GM23338 (cell line): ENCODE results near the gene UCN2. TPM values are rescaled to one million over a fixed set of nuclear protein-coding genes. Genes with fewer than 3 reads are reported as not detected.

Experiments
- ATAC-seq: fragments of 200-7000 bp; cut with Tn5 transposase; 3 replicates; pipeline ENCODE4 v1.9.1; 2020
- DNase-seq: peaks from one replicate; pipeline ENCODE4 v3.0.0-alpha.2; 2015; ENCODE audit warnings: low spot score
- H2AFZ ChIP-seq: fragments of 200-600 bp; sonication (generic); 2 replicates; pipeline ENCODE4 v1.8.0; 2016; ENCODE audit warnings: antibody characterized with exemption, mild to moderate bottlenecking, moderate library complexity
- H3F3A ChIP-seq: fragments of 200-600 bp; sonication (generic); replicated peaks from 2 replicates; pipeline ENCODE4 v1.8.0; 2017; ENCODE audit warnings: antibody characterized with exemption, mixed run types, low read depth
- H3K27ac ChIP-seq: fragments of 200-600 bp; sonication (generic); 2 replicates; pipeline ENCODE4 v1.6.1; 2016; ENCODE audit warnings: low read depth
- H3K27me3 ChIP-seq: fragments of 200-600 bp; sonication (generic); 2 replicates; pipeline ENCODE4 v1.8.0; 2016; ENCODE audit warnings: mild to moderate bottlenecking, mixed run types, moderate library complexity; ENCODE audit not compliant: insufficient read depth
- H3K36me3 ChIP-seq: fragments of 200-600 bp; sonication (generic); 2 replicates; pipeline ENCODE4 v1.8.0; 2016; ENCODE audit warnings: mild to moderate bottlenecking; ENCODE audit not compliant: insufficient read depth
- H3K4me1 ChIP-seq: fragments of 200-600 bp; sonication (generic); 2 replicates; pipeline ENCODE4 v1.8.0; 2016; ENCODE audit warnings: mild to moderate bottlenecking, moderate library complexity; ENCODE audit not compliant: insufficient read depth
- H3K4me2 ChIP-seq: fragments of 200-600 bp; sonication (generic); 2 replicates; pipeline ENCODE4 v1.7.1; 2017; ENCODE audit warnings: mixed run types
- H3K4me3 ChIP-seq: fragments of 200-600 bp; sonication (generic); 2 replicates; pipeline ENCODE4 v1.6.1; 2016; ENCODE audit warnings: mixed run types
- H3K79me2 ChIP-seq: fragments of 200-600 bp; sonication (generic); replicated peaks from 2 replicates; pipeline ENCODE4 v1.8.0; 2017; ENCODE audit warnings: mild to moderate bottlenecking; ENCODE audit not compliant: insufficient read depth
- H3K9me2 ChIP-seq: fragments of 200-600 bp; sonication (generic); 2 replicates; pipeline ENCODE4 v1.8.0; 2017; ENCODE audit not compliant: insufficient read depth
- H4K20me1 ChIP-seq: fragments of 200-600 bp; sonication (generic); replicated peaks from 2 replicates; pipeline ENCODE4 v1.8.0; 2017; ENCODE audit warnings: mild to moderate bottlenecking; ENCODE audit not compliant: insufficient read depth
- H3K27ac Mint-ChIP-seq: 2 replicates; pipeline ENCODE4 v1.8.0; 2020; ENCODE audit warnings: inconsistent platforms, mild to moderate bottlenecking, moderate library complexity, mixed read lengths
- H3K27me3 Mint-ChIP-seq: 3 replicates; pipeline ENCODE4 v1.8.0; 2022; ENCODE audit warnings: low read depth, mild to moderate bottlenecking, moderate library complexity, mixed read lengths, inconsistent platforms; ENCODE audit not compliant: insufficient read depth, poor library complexity
- H3K36me3 Mint-ChIP-seq: 3 replicates; pipeline ENCODE4 v1.8.0; 2021; ENCODE audit warnings: low read depth, mild to moderate bottlenecking, inconsistent platforms, moderate library complexity, mixed read lengths
- H3K4me1 Mint-ChIP-seq: 3 replicates; pipeline ENCODE4 v1.8.0; 2020; ENCODE audit warnings: mild to moderate bottlenecking, inconsistent platforms, mixed read lengths
- H3K4me3 Mint-ChIP-seq: 3 replicates; pipeline ENCODE4 v1.8.0; 2021; ENCODE audit warnings: moderate library complexity, mild to moderate bottlenecking, inconsistent platforms, mixed read lengths
- H3K9me3 Mint-ChIP-seq: 3 replicates; pipeline ENCODE4 v1.8.0; 2020; ENCODE audit warnings: moderate library complexity, mild to moderate bottlenecking, inconsistent platforms, mixed read lengths
- CREB1 ChIP-seq: fragments of 250-450 bp; sonication (Bioruptor Pico); IDR thresholded peaks from 2 replicates; pipeline ENCODE4 v1.5.0; 2020; ENCODE audit warnings: low read depth, mild to moderate bottlenecking, moderate library complexity
- CTCF ChIP-seq, 2 experiments: fragments of 200-600 bp in 1 of 2; sonication (generic) in 1 of 2; conservative IDR thresholded peaks; 2 replicates each; pipeline versions ENCODE4 v1.5.1 to v1.6.1; 2016 to 2017; ENCODE audit warnings: antibody characterized with exemption in 2 of 2, low read depth in 2 of 2, mild to moderate bottlenecking in 2 of 2, moderate library complexity in 1 of 2
- EZH2phosphoT487 ChIP-seq: fragments of 200-600 bp; sonication (generic); IDR thresholded peaks from one replicate; pipeline ENCODE4 v1.8.1; 2018; ENCODE audit warnings: antibody characterized with exemption; ENCODE audit not compliant: unreplicated experiment
- JUNB ChIP-seq: IDR thresholded peaks from one replicate; pipeline ENCODE4 v1.6.1; 2016; ENCODE audit warnings: antibody characterized with exemption; ENCODE audit not compliant: unreplicated experiment
- NANOG ChIP-seq: IDR thresholded peaks from 2 replicates; pipeline ENCODE4 v1.6.1; 2016; ENCODE audit warnings: antibody characterized with exemption, borderline replicate concordance
- REST ChIP-seq: IDR thresholded peaks from one replicate; pipeline ENCODE4 v1.6.1; 2018; ENCODE audit warnings: antibody characterized with exemption; ENCODE audit not compliant: unreplicated experiment
- ZNF114 ChIP-seq: fragments of 250-450 bp; sonication (Bioruptor Pico); IDR thresholded peaks from 2 replicates; pipeline ENCODE4 v1.5.0; 2020; ENCODE audit warnings: mild to moderate bottlenecking, moderate library complexity
- ZNF331 ChIP-seq: fragments of 250-450 bp; sonication (Bioruptor Pico); IDR thresholded peaks from 2 replicates; pipeline ENCODE4 v1.5.0; 2020; ENCODE audit warnings: low read depth, mild to moderate bottlenecking, moderate library complexity
- ZNF462 ChIP-seq: fragments of 250-450 bp; sonication (Bioruptor Pico); IDR thresholded peaks from 2 replicates; pipeline ENCODE4 v1.5.0; 2020; ENCODE audit warnings: mild to moderate bottlenecking, moderate library complexity
- polyA plus RNA-seq: library from polyadenylated mRNA; unstranded; fragments of >200 nt; fragmentation: Nextera tagmentation; extraction: Ambion mirVana; gene quantifications from 2 replicates; pipeline ENCODE4 v1.2.1, GENCODE V29; 2016
- total RNA-seq: library from RNA; depleted of rRNA; stranded (reverse); fragments of >200 nt; shearing (Covaris generic); gene quantifications from 2 replicates; pipeline ENCODE4 v1.2.3, GENCODE V29; 2014

UCN2 gene
- total and polyA plus RNA-seq, 2 experiments from 2014 or later: 0.17 TPM; not detected in 1

GRCh38 chr3:48567500-48567899 lies 3.9 kb upstream of the UCN2 start:
- Histone ChIP-seq H3K4me2 (no peak overlapping the region), H3K4me3 (no peak overlapping the region), H4K20me1 (no peaks in the 10 kb centered on the region), H3K9me2 (no peaks in the 10 kb centered on the region), H3K27me3 (no peaks in the 10 kb centered on the region), H3F3A (no peaks in the 10 kb centered on the region), H3K27ac (no peak overlapping the region), H3K4me1 (peaks cover 6% of the 10 kb centered on the region; the same call in 1 of the 2 replicates), H3K79me2 (no peaks in the 10 kb centered on the region), H3K36me3 (no peaks in the 10 kb centered on the region), H2AFZ (no peak overlapping the region)
- Mint-ChIP-seq H3K4me3 (no peak overlapping the region), H3K27me3 (peaks cover 14% of the 10 kb centered on the region), H3K27ac (no peak overlapping the region), H3K36me3 (no peaks in the 10 kb centered on the region; the same call in 2 of the 3 replicates), H3K9me3 (no peaks in the 10 kb centered on the region; the same call in 2 of the 3 replicates), H3K4me1 (peaks cover 15% of the 10 kb centered on the region)
- DNase-seq (no peak), ATAC-seq (no peak)
- no peak for TF ChIP-seq ZNF462 (CRISPR knock-in tag)
- TF ChIP-seq ZNF331: no peak
- TF ChIP-seq JUNB: no peak
- no peak for TF ChIP-seq EZH2phosphoT487
- TF ChIP-seq CTCF (conservative IDR thresholded peaks at IDR 0.05; ENCODE audit: low read depth in 2 of 2): no peak
- no peak for TF ChIP-seq CREB1
- TF ChIP-seq NANOG: no peak
- no peak for TF ChIP-seq ZNF114
- TF ChIP-seq REST: no peak
